Ovary (tissue), 3 donors: ENCODE measurements around the gene LRRD1.

Source experiments
- CTCF ChIP-seq, 3 donors: fragments of 450-650 bp in 2 of 3; fragments of 200-600 bp in 1 of 3; IDR thresholded peaks; one replicate each; pipeline versions ENCODE4 v1.5.1 to v1.8.0; 2016 to 2022; ENCODE audit warnings: antibody characterized with exemption in 3 of 3, mild to moderate bottlenecking in 1 of 3
- EP300 ChIP-seq: sonication (generic); formaldehyde crosslinking; IDR thresholded peaks from one replicate; pipeline ENCODE4 v1.6.1; 2017; ENCODE audit warnings: antibody characterized with exemption
- POLR2A ChIP-seq: fragments of 450-650 bp; IDR thresholded peaks from one replicate; pipeline ENCODE4 v1.6.1; 2017; ENCODE audit warnings: antibody characterized with exemption, mild to moderate bottlenecking, moderate library complexity
- donor health status: DM: no; HTN: no; CAD: no.

GRCh38 chr7:92156990-92157389 is 22.0 kb downstream of the LRRD1 start:
- TF ChIP-seq CTCF (IDR thresholded peaks at IDR 0.05) (no peak), POLR2A (no peak), EP300 (no peak)
